ENCODE results near the gene ABTB1. TPM values are rescaled to one million over a fixed set of nuclear protein-coding genes. Genes with fewer than 3 reads are reported as not detected.

The ABTB1 gene
- total and polyA plus RNA-seq, 9 of the 15 experiments (the other 6 are each of a cell fraction or from before 2014, with no cell fraction given): 0.04 to 2.3 (median 0.55) TPM; not detected in 1

DNA sequence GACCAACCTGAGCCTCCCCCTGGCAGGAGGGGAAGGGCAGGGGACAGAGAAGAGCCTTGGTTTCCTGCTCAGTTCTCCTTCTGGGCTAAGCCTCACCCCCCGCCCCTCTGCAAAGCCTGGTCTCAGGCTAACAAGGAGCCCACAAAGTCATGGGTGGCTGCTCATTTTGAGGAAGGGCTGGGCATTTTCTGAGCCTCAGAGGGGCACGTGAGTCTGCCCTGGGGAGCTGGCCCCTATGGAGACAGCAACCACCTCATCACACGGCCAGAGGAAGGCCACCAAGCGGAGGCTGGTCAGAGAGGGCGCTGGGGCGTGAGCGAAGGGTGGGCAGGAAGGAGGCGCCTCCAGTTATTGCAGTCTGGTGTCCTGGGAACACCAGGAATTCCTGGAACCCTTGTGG, 18.7 kb downstream of the ABTB1 start:
- no peak for ATAC-seq
- H3K79me2 ChIP-seq (ENCODE audit: control insufficient read depth, insufficient read depth, low read length): no peaks in the 10 kb centered on the region
- peaks cover 0 to 4% of the 10 kb centered on the region in 2 experiments; a peak in 2 of 5 replicates for H3K4me1 ChIP-seq (replicated peaks in 1 of 2; ENCODE audit: control insufficient read depth in 2 of 2, insufficient read depth in 2 of 2, low read length in 2 of 2)
- no peak for FAIRE-seq
- in situ Hi-C loops (cut with MboI): no loop called here
- H3K9ac ChIP-seq (ENCODE audit: insufficient read depth in 1 of 2, low read depth in 2 of 2, low read length in 2 of 2): no peak overlapping the region
- CTCF ChIA-PET (ENCODE audit: low intra/inter-chr PET ratio): no interaction called here
- no peak overlapping the region for H2AFZ ChIP-seq (ENCODE audit: low read depth, low read length)
- H3K27me3 ChIP-seq (ENCODE audit: control insufficient read depth in 2 of 2, insufficient read depth in 2 of 2, low read length in 2 of 2): peaks cover 0 to 25% of the 10 kb centered on the region in 2 experiments; a peak in 4 of 5 replicates
- no peaks in the 10 kb centered on the region for H4K20me1 ChIP-seq (replicated peaks; ENCODE audit: control insufficient read depth, insufficient read depth, low read length)
- H3K9me3 ChIP-seq (replicated peaks; ENCODE audit: control insufficient read depth, insufficient read depth, low read depth, low read length): no peaks in the 10 kb centered on the region
- intact Hi-C loops (cut with micrococcal nuclease): loop anchor here (5.0 kb wide), 1 partner anchor 141 kb away; no protein-coding TSS in a partner anchor
- no peaks in the 10 kb centered on the region for H3K9me1 ChIP-seq (ENCODE audit: control insufficient read depth, insufficient read depth, low read length)
- no peaks in the 10 kb centered on the region for H3K36me3 ChIP-seq (ENCODE audit: control insufficient read depth, insufficient read depth, low read length)
- no TSS peak for BruUV-seq (replicated peaks)
- H3K4me3 ChIP-seq: no peak overlapping the region
- WGBS (ENCODE audit: insufficient coverage, low coverage, missing lambda C conversion rate): 15% methylated on average over 5 of the region's 8 CpGs
- DNase-seq (ENCODE audit: extremely low read depth in 1 of 4, low spot score in 3 of 4): no peak
- TF ChIP-seq, protein P1, sequence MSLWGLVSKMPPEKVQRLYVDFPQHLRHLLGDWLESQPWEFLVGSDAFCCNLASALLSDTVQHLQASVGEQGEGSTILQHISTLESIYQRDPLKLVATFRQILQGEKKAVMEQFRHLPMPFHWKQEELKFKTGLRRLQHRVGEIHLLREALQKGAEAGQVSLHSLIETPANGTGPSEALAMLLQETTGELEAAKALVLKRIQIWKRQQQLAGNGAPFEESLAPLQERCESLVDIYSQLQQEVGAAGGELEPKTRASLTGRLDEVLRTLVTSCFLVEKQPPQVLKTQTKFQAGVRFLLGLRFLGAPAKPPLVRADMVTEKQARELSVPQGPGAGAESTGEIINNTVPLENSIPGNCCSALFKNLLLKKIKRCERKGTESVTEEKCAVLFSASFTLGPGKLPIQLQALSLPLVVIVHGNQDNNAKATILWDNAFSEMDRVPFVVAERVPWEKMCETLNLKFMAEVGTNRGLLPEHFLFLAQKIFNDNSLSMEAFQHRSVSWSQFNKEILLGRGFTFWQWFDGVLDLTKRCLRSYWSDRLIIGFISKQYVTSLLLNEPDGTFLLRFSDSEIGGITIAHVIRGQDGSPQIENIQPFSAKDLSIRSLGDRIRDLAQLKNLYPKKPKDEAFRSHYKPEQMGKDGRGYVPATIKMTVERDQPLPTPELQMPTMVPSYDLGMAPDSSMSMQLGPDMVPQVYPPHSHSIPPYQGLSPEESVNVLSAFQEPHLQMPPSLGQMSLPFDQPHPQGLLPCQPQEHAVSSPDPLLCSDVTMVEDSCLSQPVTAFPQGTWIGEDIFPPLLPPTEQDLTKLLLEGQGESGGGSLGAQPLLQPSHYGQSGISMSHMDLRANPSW (CRISPR knock-in tag; IDR thresholded peaks at IDR 0.05): no peak
- POLR2A ChIA-PET: interaction anchor here (1.2 kb wide), 1 partner anchor 15 kb away, joined by 3 read pairs; no protein-coding TSS in a partner anchor
- H3K4me2 ChIP-seq (ENCODE audit: insufficient read depth, low read length): no peak overlapping the region
- H3K27ac ChIP-seq (ENCODE audit: extremely low read depth, low read depth, low read length): no peak overlapping the region

DNA sequence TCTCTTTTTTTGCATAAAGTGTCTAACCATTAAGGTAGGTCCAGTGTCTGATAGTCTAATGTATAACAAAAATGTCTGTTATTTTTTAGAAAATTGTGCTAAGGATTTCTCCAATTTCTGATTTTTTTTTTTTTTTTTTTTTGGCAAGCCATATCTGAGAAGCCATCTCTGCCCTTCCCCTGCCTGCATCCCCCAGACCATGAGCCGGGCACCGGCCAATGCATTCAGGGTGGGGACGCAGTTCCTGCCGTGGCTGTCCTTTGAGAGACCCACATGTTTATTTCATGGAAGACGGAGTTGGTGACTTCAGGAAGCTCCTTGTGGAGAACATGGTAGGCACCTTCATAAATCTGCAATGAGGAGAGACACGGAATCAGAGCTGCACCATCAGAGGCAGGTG, 19.2 kb downstream of the ABTB1 start:
- intact Hi-C loops (cut with micrococcal nuclease) (loop anchor here (5.0 kb wide), 1 partner anchor 140 kb away; no protein-coding TSS in a partner anchor), in situ Hi-C loops (cut with MboI) (no loop called here)
- Histone ChIP-seq H3K4me2 (ENCODE audit: insufficient read depth, low read length) (no peak overlapping the region), H3K4me1 (replicated peaks in 1 of 2; ENCODE audit: control insufficient read depth in 2 of 2, insufficient read depth in 2 of 2, low read length in 2 of 2) (peaks cover 0 to 9% of the 10 kb centered on the region in 2 experiments; a peak in 2 of 5 replicates), H3K27me3 (ENCODE audit: control insufficient read depth in 2 of 2, insufficient read depth in 2 of 2, low read length in 2 of 2) (peaks cover 0 to 25% of the 10 kb centered on the region in 2 experiments; a peak in 4 of 5 replicates), H2AFZ (ENCODE audit: low read depth, low read length) (no peak overlapping the region), H3K79me2 (ENCODE audit: control insufficient read depth, insufficient read depth, low read length) (no peaks in the 10 kb centered on the region), H3K36me3 (ENCODE audit: control insufficient read depth, insufficient read depth, low read length) (no peaks in the 10 kb centered on the region), H3K9me3 (replicated peaks; ENCODE audit: control insufficient read depth, insufficient read depth, low read depth, low read length) (no peaks in the 10 kb centered on the region), H3K9ac (ENCODE audit: insufficient read depth in 1 of 2, low read depth in 2 of 2, low read length in 2 of 2) (no peak overlapping the region), H3K9me1 (ENCODE audit: control insufficient read depth, insufficient read depth, low read length) (no peaks in the 10 kb centered on the region), H3K4me3 (no peak overlapping the region), H3K27ac (ENCODE audit: extremely low read depth, low read depth, low read length) (no peak overlapping the region), H4K20me1 (replicated peaks; ENCODE audit: control insufficient read depth, insufficient read depth, low read length) (no peaks in the 10 kb centered on the region)
- 29% methylated on average over 6 of the region's 6 CpGs for WGBS (ENCODE audit: insufficient coverage, low coverage, missing lambda C conversion rate)
- FAIRE-seq (no peak), DNase-seq (ENCODE audit: extremely low read depth in 1 of 4, low spot score in 3 of 4) (no peak), ATAC-seq (no peak)
- ChIA-PET CTCF (ENCODE audit: low intra/inter-chr PET ratio) (no interaction called here), POLR2A (interaction anchor here (1.2 kb wide), 1 partner anchor 15 kb away, joined by 3 read pairs; no protein-coding TSS in a partner anchor)
- no peak for TF ChIP-seq SETDB1 (IDR thresholded peaks at IDR 0.05; ENCODE audit: low read length)
- TF ChIP-seq TAF1 (IDR thresholded peaks at IDR 0.05; ENCODE audit: control insufficient read depth, extremely low read depth, insufficient read depth, low read length, severe bottlenecking): no peak
- TF ChIP-seq, protein P2, sequence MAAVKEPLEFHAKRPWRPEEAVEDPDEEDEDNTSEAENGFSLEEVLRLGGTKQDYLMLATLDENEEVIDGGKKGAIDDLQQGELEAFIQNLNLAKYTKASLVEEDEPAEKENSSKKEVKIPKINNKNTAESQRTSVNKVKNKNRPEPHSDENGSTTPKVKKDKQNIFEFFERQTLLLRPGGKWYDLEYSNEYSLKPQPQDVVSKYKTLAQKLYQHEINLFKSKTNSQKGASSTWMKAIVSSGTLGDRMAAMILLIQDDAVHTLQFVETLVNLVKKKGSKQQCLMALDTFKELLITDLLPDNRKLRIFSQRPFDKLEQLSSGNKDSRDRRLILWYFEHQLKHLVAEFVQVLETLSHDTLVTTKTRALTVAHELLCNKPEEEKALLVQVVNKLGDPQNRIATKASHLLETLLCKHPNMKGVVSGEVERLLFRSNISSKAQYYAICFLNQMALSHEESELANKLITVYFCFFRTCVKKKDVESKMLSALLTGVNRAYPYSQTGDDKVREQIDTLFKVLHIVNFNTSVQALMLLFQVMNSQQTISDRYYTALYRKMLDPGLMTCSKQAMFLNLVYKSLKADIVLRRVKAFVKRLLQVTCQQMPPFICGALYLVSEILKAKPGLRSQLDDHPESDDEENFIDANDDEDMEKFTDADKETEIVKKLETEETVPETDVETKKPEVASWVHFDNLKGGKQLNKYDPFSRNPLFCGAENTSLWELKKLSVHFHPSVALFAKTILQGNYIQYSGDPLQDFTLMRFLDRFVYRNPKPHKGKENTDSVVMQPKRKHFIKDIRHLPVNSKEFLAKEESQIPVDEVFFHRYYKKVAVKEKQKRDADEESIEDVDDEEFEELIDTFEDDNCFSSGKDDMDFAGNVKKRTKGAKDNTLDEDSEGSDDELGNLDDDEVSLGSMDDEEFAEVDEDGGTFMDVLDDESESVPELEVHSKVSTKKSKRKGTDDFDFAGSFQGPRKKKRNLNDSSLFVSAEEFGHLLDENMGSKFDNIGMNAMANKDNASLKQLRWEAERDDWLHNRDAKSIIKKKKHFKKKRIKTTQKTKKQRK (IDR thresholded peaks at IDR 0.05; ENCODE audit: borderline replicate concordance, low read depth, low read length): no peak
- no peak for TF ChIP-seq NR1H2 (CRISPR knock-in tag; IDR thresholded peaks at IDR 0.05)
- no peak for TF ChIP-seq ZSCAN29 (IDR thresholded peaks at IDR 0.05)
- no peak for TF ChIP-seq ZNF41 (CRISPR knock-in tag; conservative IDR thresholded peaks at IDR 0.05)
- no peak for TF ChIP-seq TARDBP (IDR thresholded peaks at IDR 0.05)
- no TSS peak for BruUV-seq (replicated peaks)

Measured in K562 (cell line).